Gastroesophageal sphincter (tissue), 4 donors: ENCODE results near the gene FOXJ3. TPM values are rescaled to one million over a fixed set of nuclear protein-coding genes. Genes with fewer than 3 reads are reported as not detected.

Experiments
- ATAC-seq: fragments of 150-250 bp; one replicate; pipeline ENCODE4 v1.9.1; 2016; ENCODE audit warnings: mild to moderate bottlenecking, moderate library complexity
- H3K27ac ChIP-seq, 4 donors: fragments of 200-600 bp; sonication (generic) in 3 of 4; 1 replicate in 3 of 4; 2 replicates in 1 of 4; pipeline ENCODE4 v1.5.1; 2016 to 2019
- H3K27me3 ChIP-seq: fragments of 200-600 bp; sonication (generic); one replicate; pipeline ENCODE4 v1.5.1; 2019
- H3K36me3 ChIP-seq, 2 donors: fragments of 200-600 bp; sonication (generic); one replicate each; pipeline ENCODE4 v1.5.1; 2019; ENCODE audit warnings: control low read depth in 1 of 2
- H3K4me1 ChIP-seq, 3 donors: fragments of 200-600 bp; sonication (generic); 1 replicate in 2 of 3; 2 replicates in 1 of 3; pipeline ENCODE4 v1.5.1; 2016 to 2019; ENCODE audit warnings: control low read depth in 2 of 3
- H3K4me3 ChIP-seq, 2 donors: fragments of 200-600 bp; sonication (generic); one replicate each; pipeline ENCODE4 v1.5.1; 2019; ENCODE audit warnings: mild to moderate bottlenecking in 1 of 2, moderate library complexity in 1 of 2
- H3K9me3 ChIP-seq, 3 donors: fragments of 200-600 bp; sonication (generic); one replicate each; pipeline ENCODE4 v1.5.1; 2017 to 2019; ENCODE audit warnings: control low read depth in 2 of 3
- EP300 ChIP-seq: sonication (generic); formaldehyde crosslinking; IDR thresholded peaks from one replicate; pipeline ENCODE4 v1.6.1; 2017; ENCODE audit warnings: antibody characterized with exemption, mild to moderate bottlenecking
- POLR2A ChIP-seq, 2 donors: fragments of 450-650 bp; IDR thresholded peaks; one replicate each; pipeline ENCODE4 v1.6.1; 2017; ENCODE audit warnings: antibody characterized with exemption in 2 of 2, mild to moderate bottlenecking in 2 of 2, moderate library complexity in 1 of 2
- POLR2AphosphoS5 ChIP-seq: sonication (generic); formaldehyde crosslinking; IDR thresholded peaks from one replicate; pipeline ENCODE4 v1.6.1; 2017; ENCODE audit warnings: antibody characterized with exemption
- WGBS, 2 donors: methylation state at CpG; one replicate each; pipeline ENCODE4 v1.1.5; 2018; ENCODE audit warnings: low coverage in 1 of 2; 5-methylcytosine and 5-hydroxymethylcytosine counted together
- total RNA-seq, 4 donors: library from RNA; depleted of rRNA; stranded (reverse); fragments of >200 nt; gene quantifications; one replicate each; pipeline ENCODE4 v1.1.0, GENCODE V29; 2016
- TF ChIP-seq, protein P1 (sequence below), 4 experiments: fragments of 200-600 bp in 2 of 4; fragments of 450-650 bp in 2 of 4; sonication (generic) in 1 of 4; IDR thresholded peaks; one replicate each; pipeline ENCODE4 v1.5.1; 2017 to 2019; ENCODE audit warnings: antibody characterized with exemption in 4 of 4, mild to moderate bottlenecking in 2 of 4, moderate library complexity in 2 of 4

Gene FOXJ3
- total RNA-seq, 4 donors from 2014 or later: 36.3 to 57.1 (median 41.4) TPM

DNA sequence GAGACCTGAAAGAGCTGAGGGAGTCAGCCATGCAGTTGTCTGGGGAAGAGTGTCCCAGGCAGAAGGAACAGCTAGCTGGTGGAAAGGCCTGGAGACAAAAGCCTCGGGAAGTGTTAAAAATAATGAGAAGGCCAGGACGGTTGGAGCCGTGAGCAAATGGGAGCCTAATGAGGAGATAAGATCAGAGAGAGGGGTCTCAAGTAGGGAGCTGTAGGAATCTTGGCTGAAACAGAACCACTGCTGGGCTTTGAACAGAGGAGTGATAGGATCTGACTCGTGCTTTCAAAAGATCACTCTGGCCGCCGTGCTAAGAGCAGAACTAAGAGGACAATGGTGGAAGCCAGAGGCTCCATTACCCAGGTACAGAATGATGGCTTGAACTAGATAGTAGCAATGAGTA is 1.9 kb upstream of the FOXJ3 start:
- Histone ChIP-seq H3K4me1 (peaks cover 3 to 35% (median 22%) of the 10 kb centered on the region in 3 donors), H3K36me3 (no peaks in the 10 kb centered on the region), H3K4me3 (no peak overlapping the region), H3K27ac (no peak overlapping the region), H3K9me3 (no peaks in the 10 kb centered on the region), H3K27me3 (no peaks in the 10 kb centered on the region)
- 76% methylated on average over 6 of the region's 6 CpGs; no CpG with 5 or more reads in 1 of the 2 donors for WGBS, 2 donors
- TF ChIP-seq POLR2AphosphoS5 (no peak), EP300 (no peak), POLR2A (IDR thresholded peaks at IDR 0.05) (no peak)
- TF ChIP-seq, protein P1, sequence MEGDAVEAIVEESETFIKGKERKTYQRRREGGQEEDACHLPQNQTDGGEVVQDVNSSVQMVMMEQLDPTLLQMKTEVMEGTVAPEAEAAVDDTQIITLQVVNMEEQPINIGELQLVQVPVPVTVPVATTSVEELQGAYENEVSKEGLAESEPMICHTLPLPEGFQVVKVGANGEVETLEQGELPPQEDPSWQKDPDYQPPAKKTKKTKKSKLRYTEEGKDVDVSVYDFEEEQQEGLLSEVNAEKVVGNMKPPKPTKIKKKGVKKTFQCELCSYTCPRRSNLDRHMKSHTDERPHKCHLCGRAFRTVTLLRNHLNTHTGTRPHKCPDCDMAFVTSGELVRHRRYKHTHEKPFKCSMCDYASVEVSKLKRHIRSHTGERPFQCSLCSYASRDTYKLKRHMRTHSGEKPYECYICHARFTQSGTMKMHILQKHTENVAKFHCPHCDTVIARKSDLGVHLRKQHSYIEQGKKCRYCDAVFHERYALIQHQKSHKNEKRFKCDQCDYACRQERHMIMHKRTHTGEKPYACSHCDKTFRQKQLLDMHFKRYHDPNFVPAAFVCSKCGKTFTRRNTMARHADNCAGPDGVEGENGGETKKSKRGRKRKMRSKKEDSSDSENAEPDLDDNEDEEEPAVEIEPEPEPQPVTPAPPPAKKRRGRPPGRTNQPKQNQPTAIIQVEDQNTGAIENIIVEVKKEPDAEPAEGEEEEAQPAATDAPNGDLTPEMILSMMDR (IDR thresholded peaks at IDR 0.05): no peak
- no peak for ATAC-seq

DNA sequence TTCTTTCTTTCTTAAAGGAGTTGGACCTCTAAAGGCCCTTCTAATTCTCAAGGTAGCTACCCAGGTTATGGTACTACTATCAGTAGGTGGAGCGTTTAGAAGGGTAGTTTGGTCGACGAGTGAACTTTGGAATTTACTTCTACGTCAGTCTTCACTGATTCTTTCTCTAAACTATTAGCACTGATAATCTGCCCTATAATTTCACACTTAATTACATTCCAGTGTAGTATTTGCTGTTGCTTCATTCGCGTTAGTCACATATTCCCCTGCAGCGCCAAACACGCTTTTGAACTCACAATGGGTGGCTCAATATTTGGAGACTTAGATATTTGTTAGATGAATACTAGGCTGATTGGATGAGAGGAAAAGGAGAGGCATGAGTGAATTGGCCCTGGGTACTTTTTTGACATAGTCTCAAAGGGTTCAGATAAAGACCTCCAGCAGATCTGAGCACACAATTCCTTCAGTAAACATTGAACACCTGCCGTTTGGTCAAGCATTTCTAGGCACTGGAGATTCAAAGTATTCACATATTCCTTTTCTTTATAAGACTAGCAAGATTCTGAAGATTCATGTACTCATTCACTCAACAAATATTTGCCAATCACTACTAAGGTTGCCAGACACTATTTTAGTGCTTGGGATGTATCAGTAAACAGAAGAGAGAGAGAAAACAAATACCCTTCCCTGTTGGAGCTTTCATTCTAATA is 929 bp upstream of the FOXJ3 start:
- 0 to 2% methylated on average over 1 to 9 of the region's 9 CpGs for WGBS, 2 donors
- Histone ChIP-seq H3K4me1 (peaks cover 3 to 45% (median 26%) of the 10 kb centered on the region in 3 donors), H3K9me3 (no peaks in the 10 kb centered on the region), H3K36me3 (no peaks in the 10 kb centered on the region), H3K27me3 (no peaks in the 10 kb centered on the region), H3K27ac (peak overlapping the region; percentile 89 to 95 (median 94)), H3K4me3 (peak overlapping the region; percentile 88 to 96)
- TF ChIP-seq, protein P1 (IDR thresholded peaks at IDR 0.05): no peak
- peak; percentile 20 for TF ChIP-seq POLR2AphosphoS5
- peak; percentile 5 for ATAC-seq

DNA sequence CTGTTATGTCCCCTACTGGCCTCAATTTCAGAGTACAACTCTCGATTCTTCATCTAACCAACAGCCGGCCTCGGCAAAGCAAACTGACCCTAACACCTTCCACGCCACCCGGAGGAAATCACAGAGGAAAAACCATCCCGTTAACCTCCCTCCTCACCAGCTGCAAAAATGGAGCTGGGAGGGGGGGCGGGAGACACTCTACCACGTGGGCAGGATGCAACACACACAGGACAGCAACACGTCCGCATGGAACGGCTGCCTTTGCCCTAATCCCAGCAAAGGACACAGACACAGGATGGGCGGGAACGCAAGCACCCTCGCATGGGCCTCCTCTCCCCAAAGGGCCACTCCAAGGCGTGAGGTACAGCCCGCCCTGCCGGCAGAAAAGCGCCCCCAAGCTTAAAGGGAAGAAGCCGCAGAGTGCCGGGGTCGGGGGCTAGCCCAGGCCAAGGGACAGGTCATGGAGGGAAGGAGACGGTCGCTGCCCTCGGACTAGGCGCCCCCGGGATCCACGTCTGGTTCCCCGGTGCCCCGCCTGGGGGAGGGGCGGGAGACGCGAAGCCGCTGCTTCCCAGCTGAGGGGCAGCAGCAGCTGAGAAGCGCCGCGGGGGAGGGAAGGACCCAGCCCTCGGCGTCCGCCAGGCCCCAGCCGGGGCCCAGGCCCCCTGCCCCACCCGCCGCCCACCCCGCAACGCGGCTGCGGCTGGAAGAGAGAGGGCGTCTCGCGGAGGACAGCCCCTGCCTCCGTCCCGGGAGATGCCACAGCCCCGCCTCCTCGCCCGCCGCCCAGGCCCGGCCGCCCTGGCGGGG is 590 bp downstream of the FOXJ3 start:
- H3K27me3 ChIP-seq: no peaks in the 10 kb centered on the region
- H3K36me3 ChIP-seq: no peaks in the 10 kb centered on the region
- H3K4me1 ChIP-seq: peaks cover 3 to 56% (median 26%) of the 10 kb centered on the region in 3 donors
- peak; percentile 78 for ATAC-seq
- WGBS, 2 donors: 0% methylated on average over 5 to 6 of the region's 58 CpGs
- peak overlapping the region; percentile 89 to 95 (median 94) for H3K27ac ChIP-seq
- peak overlapping the region; percentile 88 to 96 for H3K4me3 ChIP-seq
- H3K9me3 ChIP-seq: no peaks in the 10 kb centered on the region
- TF ChIP-seq POLR2A (IDR thresholded peaks at IDR 0.05) (no peak), EP300 (no peak), POLR2AphosphoS5 (no peak)
- TF ChIP-seq, protein P1 (IDR thresholded peaks at IDR 0.05): peak in 1 of 4 experiments; percentile 5

DNA sequence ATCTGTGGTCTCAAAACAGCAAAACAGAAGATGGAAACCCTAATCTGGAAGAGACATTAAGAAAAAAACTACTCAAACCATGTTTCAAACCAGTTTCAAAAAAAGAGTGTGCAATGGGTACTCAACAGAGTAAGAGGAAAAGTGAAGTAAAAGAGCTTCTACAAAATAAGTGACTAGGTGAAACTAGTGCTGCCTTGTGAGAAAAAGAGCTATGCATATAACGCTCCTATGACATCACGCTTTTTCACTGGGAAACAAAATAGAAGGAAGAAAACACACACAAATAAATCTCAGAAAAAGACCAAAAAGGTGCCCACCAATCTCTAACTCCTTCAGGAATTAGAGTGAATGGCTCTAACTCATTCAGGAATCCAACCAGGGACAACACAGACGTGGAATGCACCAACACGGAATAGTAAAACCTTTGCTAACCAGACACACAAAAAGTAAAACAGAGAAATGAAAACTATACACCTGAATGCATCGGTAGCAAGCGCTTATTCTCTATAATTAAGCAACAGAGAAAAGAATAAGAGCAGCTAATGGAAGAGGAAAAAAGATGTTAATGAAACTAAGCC is 1.3 kb downstream of the FOXJ3 start:
- TF ChIP-seq POLR2A (IDR thresholded peaks at IDR 0.05) (no peak), EP300 (no peak), POLR2AphosphoS5 (no peak)
- TF ChIP-seq, protein P1 (IDR thresholded peaks at IDR 0.05): no peak
- Histone ChIP-seq H3K4me3 (peak overlapping the region; percentile 88 to 96), H3K27ac (peak overlapping the region; percentile 89 to 95 (median 94)), H3K27me3 (no peaks in the 10 kb centered on the region), H3K4me1 (peaks cover 3 to 63% (median 26%) of the 10 kb centered on the region in 3 donors), H3K9me3 (no peaks in the 10 kb centered on the region), H3K36me3 (no peaks in the 10 kb centered on the region)
- ATAC-seq: no peak
- 2 to 6% methylated on average over 6 of the region's 6 CpGs for WGBS, 2 donors
